H1 (cell line): Measurements from ENCODE around the gene NAA50. TPM values are rescaled to one million over a fixed set of nuclear protein-coding genes. Genes with fewer than 3 reads are reported as not detected.

ENCODE experiments used
- SAP30 ChIP-seq: fragments of 300-600 bp; sonication (generic); IDR thresholded peaks from 2 replicates; pipeline ENCODE4 v1.7.1; 2012; ENCODE audit warnings: low read length, moderate library complexity, mild to moderate bottlenecking, inconsistent platforms; ENCODE audit not compliant: insufficient read depth, insufficient replicate concordance
- polyA plus RNA-seq, 7 experiments: library from polyadenylated mRNA; depleted of rRNA in 3 of 7; stranded (reverse) in 5 of 7; unstranded in 2 of 7; fragments of >200 nt in 5 of 7; fragments of 200-250 nt in 2 of 7; gene quantifications; 1 replicate in 5 of 7; 2 replicates in 1 of 7; 4 replicates in 1 of 7; pipeline versions ENCODE4 v1.2.1 to v1.2.3, GENCODE V29; 2011 to 2013; ENCODE audit warnings: missing spikeins in 2 of 7, mixed read lengths in 2 of 7
- total RNA-seq: library from RNA; stranded (reverse); fragmentation: NEBNext Ultra II Directional; extraction: Animal tissue kit (Norgen Biotek cat#: 25700); gene quantifications from 2 replicates; pipeline ENCODE4 v1.2.1, GENCODE V29; 2021

The NAA50 gene
- total and polyA plus RNA-seq, 2 of the 8 experiments (the other 6 are each of a cell fraction or from before 2014, with no cell fraction given) = 46.6 to 231 TPM

- TF ChIP-seq SAP30 = no peak
Observed at GRCh38 chr3:113745756-113746547, at the start of gene NAA50 (continued).
